ENCODE data around the gene TBC1D32. TPM values are rescaled to one million over a fixed set of nuclear protein-coding genes. Genes with fewer than 3 reads are reported as not detected.

The TBC1D32 gene
- total RNA-seq, 1 donor from 2014 or later = 4.1 TPM

DNA sequence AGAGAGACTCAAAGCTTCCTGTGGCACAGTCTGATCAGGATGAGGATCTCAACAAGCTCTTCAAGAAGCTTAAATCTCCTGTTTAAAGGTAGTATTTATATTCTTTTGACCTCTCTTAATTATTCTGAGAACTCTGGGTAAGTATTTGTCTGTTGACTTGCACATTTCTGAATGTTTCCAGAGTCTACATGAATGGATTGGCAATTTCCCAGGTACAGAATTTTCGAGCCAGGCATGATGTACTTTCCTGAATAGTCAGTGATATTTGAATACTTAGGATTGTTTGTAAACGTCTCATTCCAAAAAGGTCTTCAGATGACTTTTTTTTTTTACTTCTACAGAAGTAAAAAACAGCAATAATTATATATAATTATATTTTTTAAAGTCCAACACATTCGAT, 293.4 kb downstream of the TBC1D32 start:
- H3K27me3 ChIP-seq (ENCODE audit: control insufficient read depth, insufficient read depth, low read length) = no peaks in the 10 kb centered on the region
- TF ChIP-seq, protein P1, sequence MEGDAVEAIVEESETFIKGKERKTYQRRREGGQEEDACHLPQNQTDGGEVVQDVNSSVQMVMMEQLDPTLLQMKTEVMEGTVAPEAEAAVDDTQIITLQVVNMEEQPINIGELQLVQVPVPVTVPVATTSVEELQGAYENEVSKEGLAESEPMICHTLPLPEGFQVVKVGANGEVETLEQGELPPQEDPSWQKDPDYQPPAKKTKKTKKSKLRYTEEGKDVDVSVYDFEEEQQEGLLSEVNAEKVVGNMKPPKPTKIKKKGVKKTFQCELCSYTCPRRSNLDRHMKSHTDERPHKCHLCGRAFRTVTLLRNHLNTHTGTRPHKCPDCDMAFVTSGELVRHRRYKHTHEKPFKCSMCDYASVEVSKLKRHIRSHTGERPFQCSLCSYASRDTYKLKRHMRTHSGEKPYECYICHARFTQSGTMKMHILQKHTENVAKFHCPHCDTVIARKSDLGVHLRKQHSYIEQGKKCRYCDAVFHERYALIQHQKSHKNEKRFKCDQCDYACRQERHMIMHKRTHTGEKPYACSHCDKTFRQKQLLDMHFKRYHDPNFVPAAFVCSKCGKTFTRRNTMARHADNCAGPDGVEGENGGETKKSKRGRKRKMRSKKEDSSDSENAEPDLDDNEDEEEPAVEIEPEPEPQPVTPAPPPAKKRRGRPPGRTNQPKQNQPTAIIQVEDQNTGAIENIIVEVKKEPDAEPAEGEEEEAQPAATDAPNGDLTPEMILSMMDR (IDR thresholded peaks at IDR 0.05; ENCODE audit: insufficient read depth, low read length, poor library complexity, severe bottlenecking) = no peak
- DNase-seq (ENCODE audit: low read depth) = no peak
- H3K36me3 ChIP-seq (ENCODE audit: control insufficient read depth, insufficient read depth, low read length) = no peaks in the 10 kb centered on the region
- no peak overlapping the region for H3K4me3 ChIP-seq (ENCODE audit: low read depth, low read length)

DNA sequence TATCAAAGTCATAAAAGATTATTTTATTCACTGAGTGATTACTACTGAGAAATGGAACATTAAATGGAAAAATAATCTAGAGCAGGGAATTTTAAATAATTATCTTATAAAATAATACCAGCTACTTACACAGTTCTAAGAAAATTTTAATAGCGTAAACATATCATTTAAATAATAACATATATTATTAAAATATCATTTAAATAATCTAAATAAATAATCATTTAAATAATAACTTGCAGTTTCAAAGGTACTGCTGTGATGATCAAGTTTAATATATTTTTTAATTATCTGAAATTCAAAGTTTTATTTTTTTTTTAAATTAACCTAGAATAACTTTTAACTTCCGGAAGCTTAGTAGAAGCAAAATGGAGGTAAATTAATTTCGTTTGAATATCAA, 301.2 kb downstream of the TBC1D32 start:
- no peak overlapping the region for H3K4me3 ChIP-seq (ENCODE audit: low read depth, low read length)
- DNase-seq (ENCODE audit: low read depth) = no peak
- TF ChIP-seq, protein P1 (IDR thresholded peaks at IDR 0.05; ENCODE audit: insufficient read depth, low read length, poor library complexity, severe bottlenecking) = no peak
- no peaks in the 10 kb centered on the region for H3K36me3 ChIP-seq (ENCODE audit: control insufficient read depth, insufficient read depth, low read length)
- no peaks in the 10 kb centered on the region for H3K27me3 ChIP-seq (ENCODE audit: control insufficient read depth, insufficient read depth, low read length)

DNA sequence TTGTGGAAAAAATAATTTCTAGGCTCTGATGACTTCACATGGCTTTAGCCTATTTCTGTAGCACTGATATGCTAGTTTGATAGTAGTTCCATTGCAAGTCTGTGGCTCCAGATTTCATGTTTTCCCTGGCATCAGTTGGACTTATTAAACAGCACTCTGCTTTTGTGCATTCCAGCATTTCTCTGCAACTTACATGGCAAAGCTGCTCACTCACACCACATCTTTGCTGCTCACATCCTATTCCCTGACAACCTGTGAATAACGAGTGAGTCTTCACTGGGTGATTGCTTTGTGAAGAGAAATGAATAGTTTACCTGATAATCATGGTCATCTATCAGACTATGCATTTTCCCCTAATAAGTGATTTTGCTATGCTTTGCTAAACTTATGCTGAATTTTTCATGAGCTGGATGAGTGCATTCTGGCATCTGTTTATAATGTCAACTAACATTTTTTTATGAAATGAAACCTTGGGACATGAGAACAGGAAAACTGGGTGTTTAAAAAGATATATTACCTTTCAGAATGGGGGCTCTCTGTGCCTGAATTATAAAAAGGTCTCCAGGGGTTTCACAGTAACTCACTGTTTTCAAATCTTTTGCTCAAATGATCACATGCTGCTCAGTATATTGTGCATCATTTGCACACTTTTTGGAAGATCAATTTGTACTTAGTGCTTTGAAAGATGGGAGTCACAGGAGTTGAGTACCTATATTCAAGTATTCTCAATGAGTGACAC, 301.8 kb downstream of the TBC1D32 start:
- Histone ChIP-seq H3K27me3 (ENCODE audit: control insufficient read depth, insufficient read depth, low read length) (no peaks in the 10 kb centered on the region), H3K4me3 (ENCODE audit: low read depth, low read length) (no peak overlapping the region), H3K36me3 (ENCODE audit: control insufficient read depth, insufficient read depth, low read length) (no peaks in the 10 kb centered on the region)
- TF ChIP-seq, protein P1 (IDR thresholded peaks at IDR 0.05; ENCODE audit: insufficient read depth, low read length, poor library complexity, severe bottlenecking) = no peak
- no peak for DNase-seq (ENCODE audit: low read depth)

Other genes starting within 250 kb of the TBC1D32 start
- 299 and 300 TPM in 2 replicates for gene GJA1, start 101.2 kb upstream of the TBC1D32 start, total RNA-seq

Measured in kidney epithelial cell (primary cell).